ENCODE data around the gene HBB. TPM values are rescaled to one million over a fixed set of nuclear protein-coding genes. Genes with fewer than 3 reads are reported as not detected.

Gene HBB
- total RNA-seq, 2 donors from 2014 or later, result 1,514 to 1,650 TPM

DNA sequence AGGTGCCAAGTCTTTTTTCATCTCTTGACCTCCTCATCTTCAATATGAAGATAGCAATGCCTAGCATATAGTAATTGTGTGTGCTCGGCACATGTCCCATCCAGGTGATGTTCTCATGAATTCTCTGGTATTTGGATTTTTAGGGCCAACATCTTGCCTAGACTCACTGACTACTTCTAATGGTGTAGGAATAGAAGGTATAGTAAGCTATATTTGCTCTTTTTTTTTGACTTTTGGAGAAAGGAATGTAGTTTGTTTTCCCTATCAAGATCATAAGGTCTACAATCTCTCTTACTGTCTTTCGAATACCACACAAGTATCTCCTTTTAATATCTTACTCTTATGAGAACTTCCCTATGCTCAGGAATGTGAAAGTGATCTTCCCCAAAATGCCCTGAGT lies 4.2 kb upstream of the HBB start:
- H3K4me3 ChIP-seq, result no peak overlapping the region

GRCh38 chr11:5230266-5230665 lies 3.4 kb upstream of the HBB start:
- Histone ChIP-seq H3K9me3 (no peaks in the 10 kb centered on the region), H3K36me3 (no peaks in the 10 kb centered on the region), H3K4me3 (no peak overlapping the region), H3K4me1 (no peaks in the 10 kb centered on the region), H3K27ac (no peak overlapping the region), H3K27me3 (no peaks in the 10 kb centered on the region)
- no peak for DNase-seq (ENCODE audit: low spot score)
- TF ChIP-seq, protein P1, sequence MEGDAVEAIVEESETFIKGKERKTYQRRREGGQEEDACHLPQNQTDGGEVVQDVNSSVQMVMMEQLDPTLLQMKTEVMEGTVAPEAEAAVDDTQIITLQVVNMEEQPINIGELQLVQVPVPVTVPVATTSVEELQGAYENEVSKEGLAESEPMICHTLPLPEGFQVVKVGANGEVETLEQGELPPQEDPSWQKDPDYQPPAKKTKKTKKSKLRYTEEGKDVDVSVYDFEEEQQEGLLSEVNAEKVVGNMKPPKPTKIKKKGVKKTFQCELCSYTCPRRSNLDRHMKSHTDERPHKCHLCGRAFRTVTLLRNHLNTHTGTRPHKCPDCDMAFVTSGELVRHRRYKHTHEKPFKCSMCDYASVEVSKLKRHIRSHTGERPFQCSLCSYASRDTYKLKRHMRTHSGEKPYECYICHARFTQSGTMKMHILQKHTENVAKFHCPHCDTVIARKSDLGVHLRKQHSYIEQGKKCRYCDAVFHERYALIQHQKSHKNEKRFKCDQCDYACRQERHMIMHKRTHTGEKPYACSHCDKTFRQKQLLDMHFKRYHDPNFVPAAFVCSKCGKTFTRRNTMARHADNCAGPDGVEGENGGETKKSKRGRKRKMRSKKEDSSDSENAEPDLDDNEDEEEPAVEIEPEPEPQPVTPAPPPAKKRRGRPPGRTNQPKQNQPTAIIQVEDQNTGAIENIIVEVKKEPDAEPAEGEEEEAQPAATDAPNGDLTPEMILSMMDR (IDR thresholded peaks at IDR 0.05), result no peak

More for the DNA sequence above, 4.2 kb upstream of the HBB start:
- Histone ChIP-seq H3K27me3 (no peaks in the 10 kb centered on the region), H3K9me3 (no peaks in the 10 kb centered on the region), H3K27ac (no peak overlapping the region), H3K36me3 (no peaks in the 10 kb centered on the region), H3K4me1 (no peaks in the 10 kb centered on the region)
- DNase-seq (ENCODE audit: low spot score), result no peak
- TF ChIP-seq, protein P1 (IDR thresholded peaks at IDR 0.05), result no peak

- Histone ChIP-seq H3K36me3 (no peaks in the 10 kb centered on the region), H3K9me3 (no peaks in the 10 kb centered on the region), H3K27ac (no peak overlapping the region), H3K4me3 (no peak overlapping the region), H3K4me1 (no peaks in the 10 kb centered on the region), H3K27me3 (no peaks in the 10 kb centered on the region)
- DNase-seq (ENCODE audit: low spot score), result no peak
- TF ChIP-seq, protein P1 (IDR thresholded peaks at IDR 0.05), result no peak
Measured at GRCh38 chr11:5229796-5230195, 2.9 kb upstream of the HBB start.

GRCh38 chr11:5229356-5229755 lies 2.5 kb upstream of the HBB start:
- Histone ChIP-seq H3K36me3 (no peaks in the 10 kb centered on the region), H3K4me1 (no peaks in the 10 kb centered on the region), H3K9me3 (no peaks in the 10 kb centered on the region), H3K4me3 (no peak overlapping the region), H3K27ac (no peak overlapping the region), H3K27me3 (no peaks in the 10 kb centered on the region)
- no peak for DNase-seq (ENCODE audit: low spot score)
- TF ChIP-seq, protein P1 (IDR thresholded peaks at IDR 0.05), result no peak

DNA sequence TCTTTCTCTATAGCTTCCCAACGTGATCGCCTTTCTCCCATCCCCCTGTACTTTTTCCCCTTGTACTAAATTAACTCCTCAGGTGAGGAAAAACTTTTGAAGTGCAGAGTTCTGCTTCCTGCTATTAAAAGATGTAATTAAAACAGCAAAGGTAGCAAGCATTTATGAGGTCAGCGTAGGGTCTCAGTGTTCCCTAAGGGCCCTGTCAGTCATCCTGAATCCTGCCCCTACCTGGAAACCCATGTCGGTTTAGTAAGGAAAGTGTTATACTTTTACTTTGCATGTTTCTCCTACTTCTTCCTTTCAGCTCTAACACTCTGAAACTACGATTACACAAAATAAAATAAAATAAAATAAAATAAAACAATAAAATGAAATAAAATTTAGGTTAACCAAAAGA lies 1.3 kb upstream of the HBB start:
- H3K9me3 ChIP-seq, result no peaks in the 10 kb centered on the region
- H3K27me3 ChIP-seq, result no peaks in the 10 kb centered on the region
- no peak overlapping the region for H3K27ac ChIP-seq
- H3K36me3 ChIP-seq, result no peaks in the 10 kb centered on the region
- no peaks in the 10 kb centered on the region for H3K4me1 ChIP-seq
- DNase-seq (ENCODE audit: low spot score), result no peak
- H3K4me3 ChIP-seq, result no peak overlapping the region
- TF ChIP-seq, protein P1 (IDR thresholded peaks at IDR 0.05), result no peak

DNA sequence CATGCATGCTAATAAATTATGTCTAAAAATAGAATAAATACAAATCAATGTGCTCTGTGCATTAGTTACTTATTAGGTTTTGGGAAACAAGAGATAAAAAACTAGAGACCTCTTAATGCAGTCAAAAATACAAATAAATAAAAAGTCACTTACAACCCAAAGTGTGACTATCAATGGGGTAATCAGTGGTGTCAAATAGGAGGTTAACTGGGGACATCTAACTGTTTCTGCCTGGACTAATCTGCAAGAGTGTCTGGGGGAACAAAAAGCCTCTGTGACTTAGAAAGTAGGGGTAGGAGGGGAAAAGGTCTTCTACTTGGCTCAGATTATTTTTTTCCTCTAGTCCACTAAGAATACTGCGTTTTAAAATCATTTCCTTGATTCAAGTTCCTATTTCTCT lies 810 bp upstream of the HBB start:
- TF ChIP-seq, protein P1 (IDR thresholded peaks at IDR 0.05), result no peak
- Histone ChIP-seq H3K27me3 (no peaks in the 10 kb centered on the region), H3K4me3 (no peak overlapping the region), H3K9me3 (no peaks in the 10 kb centered on the region), H3K4me1 (no peaks in the 10 kb centered on the region), H3K27ac (no peak overlapping the region), H3K36me3 (no peaks in the 10 kb centered on the region)
- DNase-seq (ENCODE audit: low spot score), result no peak
